Esophagus squamous epithelium (tissue), 5 donors: ENCODE results near the gene CAMTA1. TPM values are rescaled to one million over a fixed set of nuclear protein-coding genes. Genes with fewer than 3 reads are reported as not detected.

Experiments used
- DNase-seq: peaks from one replicate; lab custom pipeline; 2025; lab: John Stamatoyannopoulos, UW
- H3K27ac ChIP-seq, 4 donors: fragments of 200-600 bp; sonication (generic); one replicate each; pipeline ENCODE4 v1.5.1; 2016 to 2019; ENCODE audit warnings: mild to moderate bottlenecking in 1 of 4
- H3K27me3 ChIP-seq, 4 donors: fragments of 200-600 bp; sonication (generic); 1 replicate in 3 of 4; 2 replicates in 1 of 4; pipeline versions ENCODE4 v1.5.1 to v1.6.0; 2017 to 2021; ENCODE audit warnings: antibody characterized with exemption in 1 of 4
- H3K36me3 ChIP-seq, 3 donors: fragments of 200-600 bp; sonication (generic); one replicate each; pipeline ENCODE4 v1.5.1; 2016 to 2019
- H3K4me1 ChIP-seq, 3 donors: fragments of 200-600 bp; sonication (generic); one replicate each; pipeline ENCODE4 v1.5.1; 2017 to 2019
- H3K4me3 ChIP-seq, 4 donors: fragments of 200-600 bp; sonication (generic); 1 replicate in 3 of 4; 2 replicates in 1 of 4; pipeline ENCODE4 v1.5.1; 2016 to 2019; ENCODE audit warnings: mild to moderate bottlenecking in 2 of 4, moderate library complexity in 1 of 4
- H3K9me3 ChIP-seq, 3 donors: fragments of 200-600 bp; sonication (generic); one replicate each; pipeline ENCODE4 v1.5.1; 2016 to 2019
- POLR2A ChIP-seq, 4 donors: fragments of 450-650 bp; IDR thresholded peaks; one replicate each; pipeline ENCODE4 v1.6.1; 2017; ENCODE audit warnings: antibody characterized with exemption in 4 of 4, mild to moderate bottlenecking in 4 of 4, moderate library complexity in 3 of 4
- WGBS, 2 donors: methylation state at CpG; one replicate each; pipeline ENCODE4 v1.1.5; 2018; 5-methylcytosine and 5-hydroxymethylcytosine counted together
- intact Hi-C: fragments of 100-400 bp; cut with DNase I; formaldehyde crosslinking; loops from one replicate; pipeline ENCODE4 v1.15.0; 2022
- total RNA-seq, 4 donors: library from RNA; depleted of rRNA; stranded (reverse); fragments of >200 nt; gene quantifications; one replicate each; pipeline ENCODE4 v1.1.0, GENCODE V29; 2016
- TF ChIP-seq, protein P1 (sequence below), 6 experiments: fragments of 450-650 bp in 4 of 6; fragments of 200-600 bp in 2 of 6; sonication (generic) in 2 of 6; IDR thresholded peaks; one replicate each; pipeline ENCODE4 v1.5.1; 2016 to 2019; ENCODE audit warnings: antibody characterized with exemption in 6 of 6, mild to moderate bottlenecking in 4 of 6, moderate library complexity in 4 of 6
- donor health status: DM: yes; HTN: yes; CAD: no.

CAMTA1 gene
- total RNA-seq, 4 donors from 2014 or later = 31.3 to 77.4 (median 45.9) TPM

DNA sequence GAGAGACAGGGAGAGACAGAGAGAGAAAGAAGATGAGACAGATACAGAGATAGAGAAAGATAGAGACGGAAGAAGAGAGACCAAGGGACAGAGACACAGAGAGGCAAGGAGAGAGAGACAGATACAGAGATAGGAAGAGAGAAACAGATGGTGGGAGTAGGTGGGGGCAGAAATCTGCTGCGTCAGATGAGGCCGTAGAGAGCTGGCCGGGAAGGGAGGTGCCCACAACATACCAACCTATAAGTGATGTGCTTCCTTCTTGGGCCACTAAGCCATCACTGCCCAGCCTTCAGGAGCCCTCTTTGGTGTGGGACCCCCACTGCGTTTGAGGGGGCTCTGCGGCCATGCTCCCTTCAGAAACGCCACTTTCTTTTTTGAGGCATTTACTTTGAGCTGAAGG is 678.3 kb downstream of the CAMTA1 start:
- intact Hi-C loops = no loop called here
- H3K4me3 ChIP-seq = no peak overlapping the region
- peaks cover 0 to 11% (median 0%) of the 10 kb centered on the region in 4 donors for H3K27me3 ChIP-seq
- no peaks in the 10 kb centered on the region for H3K36me3 ChIP-seq
- WGBS, 2 donors = 77 to 87% methylated on average over 7 of the region's 7 CpGs
- no peaks in the 10 kb centered on the region for H3K9me3 ChIP-seq
- H3K27ac ChIP-seq = no peak overlapping the region
- no peak for TF ChIP-seq POLR2A (IDR thresholded peaks at IDR 0.05)
- TF ChIP-seq, protein P1, sequence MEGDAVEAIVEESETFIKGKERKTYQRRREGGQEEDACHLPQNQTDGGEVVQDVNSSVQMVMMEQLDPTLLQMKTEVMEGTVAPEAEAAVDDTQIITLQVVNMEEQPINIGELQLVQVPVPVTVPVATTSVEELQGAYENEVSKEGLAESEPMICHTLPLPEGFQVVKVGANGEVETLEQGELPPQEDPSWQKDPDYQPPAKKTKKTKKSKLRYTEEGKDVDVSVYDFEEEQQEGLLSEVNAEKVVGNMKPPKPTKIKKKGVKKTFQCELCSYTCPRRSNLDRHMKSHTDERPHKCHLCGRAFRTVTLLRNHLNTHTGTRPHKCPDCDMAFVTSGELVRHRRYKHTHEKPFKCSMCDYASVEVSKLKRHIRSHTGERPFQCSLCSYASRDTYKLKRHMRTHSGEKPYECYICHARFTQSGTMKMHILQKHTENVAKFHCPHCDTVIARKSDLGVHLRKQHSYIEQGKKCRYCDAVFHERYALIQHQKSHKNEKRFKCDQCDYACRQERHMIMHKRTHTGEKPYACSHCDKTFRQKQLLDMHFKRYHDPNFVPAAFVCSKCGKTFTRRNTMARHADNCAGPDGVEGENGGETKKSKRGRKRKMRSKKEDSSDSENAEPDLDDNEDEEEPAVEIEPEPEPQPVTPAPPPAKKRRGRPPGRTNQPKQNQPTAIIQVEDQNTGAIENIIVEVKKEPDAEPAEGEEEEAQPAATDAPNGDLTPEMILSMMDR (IDR thresholded peaks at IDR 0.05) = no peak
- no peak for DNase-seq
- H3K4me1 ChIP-seq = no peaks in the 10 kb centered on the region

DNA sequence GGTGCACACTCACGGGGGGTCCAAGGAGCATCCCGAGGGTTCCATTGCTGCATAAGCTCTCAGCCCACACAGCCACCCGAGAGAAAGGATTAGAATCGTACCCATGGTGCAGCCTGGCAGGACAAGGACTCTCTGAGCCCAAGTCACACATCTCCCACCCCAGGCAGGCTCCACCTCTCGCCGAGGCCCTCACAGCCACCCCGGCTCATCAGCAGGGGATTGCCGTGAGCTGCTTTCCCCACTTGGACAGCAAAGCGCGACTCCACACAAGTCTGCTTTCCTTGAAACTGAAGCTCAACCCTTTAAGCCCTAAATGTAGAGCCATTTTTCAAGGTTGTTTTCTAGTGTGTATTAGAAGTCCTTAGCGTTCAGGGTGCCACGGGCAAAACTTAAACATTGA is 679.5 kb downstream of the CAMTA1 start:
- no peak overlapping the region for H3K27ac ChIP-seq
- H3K4me1 ChIP-seq = peaks cover 0 to 8% (median 4%) of the 10 kb centered on the region in 3 donors
- H3K36me3 ChIP-seq = no peaks in the 10 kb centered on the region
- 68 to 93% methylated on average over 3 to 5 of the region's 12 CpGs for WGBS, 2 donors
- intact Hi-C loops = no loop called here
- no peak for DNase-seq
- no peaks in the 10 kb centered on the region for H3K9me3 ChIP-seq
- H3K4me3 ChIP-seq = no peak overlapping the region
- peaks cover 0 to 9% (median 0%) of the 10 kb centered on the region in 4 donors for H3K27me3 ChIP-seq
- TF ChIP-seq POLR2A (IDR thresholded peaks at IDR 0.05) = no peak
- TF ChIP-seq, protein P1 (IDR thresholded peaks at IDR 0.05) = no peak

DNA sequence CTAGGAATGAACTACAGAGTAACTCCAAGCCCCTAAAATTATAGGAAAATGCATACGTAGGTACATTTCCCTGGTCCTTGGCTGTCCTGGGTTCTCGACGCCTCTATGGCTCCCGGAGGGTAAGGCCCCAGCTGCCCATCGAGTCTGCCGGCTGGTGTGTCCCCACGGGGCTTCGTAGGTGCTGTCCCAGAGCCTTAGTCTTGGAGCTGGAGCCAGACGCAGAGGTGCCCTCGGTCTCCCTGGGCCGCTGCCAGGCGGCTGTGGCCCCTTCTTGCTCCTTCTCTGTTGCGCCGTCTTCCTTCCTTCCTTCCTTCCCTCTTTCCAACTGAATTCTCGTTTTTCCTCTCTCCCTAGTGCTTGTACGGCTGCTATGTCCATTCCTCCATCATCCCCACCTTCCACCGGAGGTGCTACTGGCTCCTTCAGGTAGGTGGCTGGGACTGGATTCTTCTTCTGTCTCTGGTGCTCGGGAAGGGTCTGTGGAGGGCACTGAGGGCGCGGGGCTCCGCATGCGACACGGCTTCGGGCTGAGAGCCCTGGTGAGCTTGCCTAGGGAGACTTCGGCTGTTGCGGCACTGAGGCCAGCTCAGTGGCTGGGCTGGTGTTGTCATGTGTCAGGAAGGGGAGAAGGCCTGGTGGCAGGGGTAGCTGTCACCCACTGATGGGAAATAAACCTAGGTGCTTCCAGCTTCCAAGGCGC is 682.4 kb downstream of the CAMTA1 start:
- TF ChIP-seq POLR2A (IDR thresholded peaks at IDR 0.05) = no peak
- TF ChIP-seq, protein P1 (IDR thresholded peaks at IDR 0.05) = no peak
- WGBS, 2 donors = 88 to 94% methylated on average over 20 to 21 of the region's 27 CpGs
- peaks cover 17 to 36% (median 24%) of the 10 kb centered on the region in 3 donors for H3K4me1 ChIP-seq
- no peak overlapping the region for H3K4me3 ChIP-seq
- intact Hi-C loops = no loop called here
- H3K9me3 ChIP-seq = no peaks in the 10 kb centered on the region
- H3K36me3 ChIP-seq = no peaks in the 10 kb centered on the region
- DNase-seq = no peak
- peaks cover 0 to 3% (median 0%) of the 10 kb centered on the region in 4 donors for H3K27me3 ChIP-seq
- H3K27ac ChIP-seq = no peak overlapping the region

DNA sequence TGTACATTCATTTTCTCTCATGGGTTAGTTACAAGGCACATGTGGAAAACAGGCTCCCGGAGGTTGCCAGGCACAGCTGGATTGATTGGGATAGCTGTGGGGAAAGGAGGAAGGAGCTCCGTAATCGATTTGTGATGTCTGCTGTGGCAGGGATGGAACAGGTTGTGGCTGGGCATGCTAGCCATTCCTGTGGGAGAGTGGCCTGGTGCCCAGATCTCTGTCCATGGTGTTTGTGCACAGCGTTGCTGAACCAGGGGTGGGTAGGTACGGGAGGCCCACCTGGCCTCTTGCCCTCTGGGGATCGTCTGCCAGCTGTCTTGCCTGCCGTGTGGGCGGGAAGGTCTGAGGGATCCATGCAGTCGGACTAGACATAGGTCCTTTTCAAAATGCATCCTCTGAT is 683.0 kb downstream of the CAMTA1 start:
- TF ChIP-seq, protein P1 (IDR thresholded peaks at IDR 0.05) = no peak
- TF ChIP-seq POLR2A (IDR thresholded peaks at IDR 0.05) = no peak
- Histone ChIP-seq H3K9me3 (no peaks in the 10 kb centered on the region), H3K27ac (no peak overlapping the region), H3K27me3 (peaks cover 0 to 3% (median 0%) of the 10 kb centered on the region in 4 donors), H3K4me3 (no peak overlapping the region), H3K36me3 (no peaks in the 10 kb centered on the region), H3K4me1 (peaks cover 17 to 36% (median 24%) of the 10 kb centered on the region in 3 donors)
- WGBS, 2 donors = 74 to 86% methylated on average over 9 of the region's 9 CpGs
- intact Hi-C loops = no loop called here
- no peak for DNase-seq

DNA sequence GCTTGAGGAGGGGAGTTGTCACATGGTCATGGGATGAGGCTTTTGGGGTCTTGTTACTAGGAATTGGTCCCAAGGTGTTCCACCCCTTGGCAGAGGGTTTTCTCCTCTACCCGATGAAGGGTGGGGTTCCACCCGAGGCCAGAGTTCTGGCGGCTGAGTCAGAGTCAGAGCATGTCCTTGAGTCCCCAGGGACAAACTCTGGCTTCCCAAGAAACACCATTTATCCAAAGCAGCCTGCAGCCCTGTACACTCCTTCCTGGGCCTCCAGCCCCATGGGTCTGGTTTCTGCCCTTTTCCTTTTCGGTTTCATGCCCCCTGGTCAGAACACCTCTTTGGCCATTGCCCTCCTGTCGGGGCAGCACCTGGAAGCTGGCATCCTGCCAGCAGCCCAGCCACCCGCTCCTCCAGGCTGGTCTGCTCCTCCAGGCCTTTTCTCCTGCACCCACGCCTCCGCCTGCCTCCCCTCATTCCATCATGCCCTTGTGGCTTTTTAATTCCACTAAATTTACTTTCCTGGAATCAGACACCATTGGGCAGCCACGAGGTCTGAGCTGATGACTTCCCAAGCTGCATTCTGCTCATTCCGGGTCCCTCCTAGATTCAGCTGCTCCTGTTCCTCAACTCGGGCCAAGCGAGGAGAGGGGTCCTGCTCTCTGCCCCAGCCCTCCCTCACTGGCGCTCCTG is 684.1 kb downstream of the CAMTA1 start:
- Histone ChIP-seq H3K4me1 (peaks cover 17 to 36% (median 24%) of the 10 kb centered on the region in 3 donors), H3K27ac (no peak overlapping the region), H3K27me3 (peaks cover 0 to 3% (median 0%) of the 10 kb centered on the region in 4 donors), H3K9me3 (no peaks in the 10 kb centered on the region), H3K4me3 (no peak overlapping the region), H3K36me3 (no peaks in the 10 kb centered on the region)
- WGBS, 2 donors = 50 to 54% methylated on average over 11 to 12 of the region's 13 CpGs
- intact Hi-C loops = no loop called here
- DNase-seq = no peak
- TF ChIP-seq POLR2A (IDR thresholded peaks at IDR 0.05) = no peak
- TF ChIP-seq, protein P1 (IDR thresholded peaks at IDR 0.05) = no peak
